ENCODE results near the gene CIDEC.

- TF ChIP-seq CTCF (IDR thresholded peaks at IDR 0.05) (no peak), POLR2AphosphoS5 (IDR thresholded peaks at IDR 0.05) (no peak)
Measured at GRCh38 chr3:9901967-9902366, 21.9 kb upstream of the CIDEC start.
